G401.6 (cell line): ENCODE measurements around the gene MRPS12.

Experiments
- FAIRE-seq: peaks from 2 replicates; lab custom pipeline; 2012; peaks lifted over from hg19 to GRCh38; lab: Jason Lieb, UNC

MRPS12 gene

DNA sequence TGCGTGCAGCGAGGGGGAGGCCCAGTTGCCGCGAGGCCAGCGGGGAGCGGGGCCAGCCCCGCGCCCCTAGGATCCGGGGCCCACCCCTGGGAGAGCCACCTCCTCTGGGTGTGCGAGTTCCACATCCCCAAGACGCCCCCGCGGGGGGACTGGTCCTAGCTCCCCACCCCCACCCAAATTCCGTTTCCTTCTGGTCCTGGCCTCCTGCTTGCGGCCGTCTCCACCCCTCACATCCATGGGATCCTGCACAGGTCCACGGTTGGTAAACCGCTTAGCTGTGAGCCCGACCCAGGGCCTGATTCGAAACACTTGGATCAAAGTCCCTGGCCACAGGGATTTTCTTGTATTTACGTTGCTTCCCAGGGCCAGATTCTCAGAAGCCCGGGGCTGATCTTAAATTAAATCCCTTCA is 45.1 kb downstream of the MRPS12 start:
- peak; percentile 60 for FAIRE-seq

DNA sequence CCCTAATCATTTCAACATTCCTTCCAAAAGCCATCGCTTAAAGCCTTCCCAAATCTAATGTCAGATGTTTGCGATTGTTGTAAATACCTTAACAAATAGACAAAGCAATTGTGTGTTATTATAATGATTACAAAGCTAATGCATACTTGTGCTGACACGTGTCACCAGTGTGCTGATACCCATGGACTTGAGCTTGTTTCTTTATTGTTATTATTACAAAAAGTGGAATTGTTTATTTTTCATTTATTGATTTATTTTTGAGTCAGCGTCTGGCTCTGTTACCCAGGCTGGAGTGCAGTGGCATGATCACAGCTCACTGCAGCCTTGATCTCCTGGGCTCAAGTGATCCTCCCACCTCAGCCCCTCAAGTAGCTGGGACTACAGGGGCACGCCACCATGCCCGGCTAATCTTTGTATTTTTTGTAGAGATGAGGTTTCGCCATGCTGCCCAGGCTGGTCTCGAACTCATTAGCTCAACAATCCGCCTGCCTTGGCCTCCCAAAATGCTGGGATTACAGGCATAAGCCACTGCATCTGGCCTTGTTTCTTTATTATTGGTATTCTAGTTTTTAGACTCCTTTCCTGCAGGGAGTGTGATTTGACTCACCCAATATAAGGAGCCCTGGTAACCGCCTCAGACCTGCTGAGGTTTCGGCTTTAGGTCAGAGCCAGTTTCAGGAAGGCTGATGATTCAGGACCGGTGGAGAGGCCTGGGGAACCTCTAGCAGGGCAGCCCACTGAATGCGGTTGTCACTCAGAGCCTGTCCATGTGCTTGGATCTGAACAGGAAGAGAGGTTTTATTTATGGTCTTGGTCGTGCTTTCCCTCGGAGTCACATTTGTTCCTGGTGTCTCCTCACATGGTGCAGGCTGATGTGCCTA is 46.9 kb downstream of the MRPS12 start:
- no peak for FAIRE-seq

DNA sequence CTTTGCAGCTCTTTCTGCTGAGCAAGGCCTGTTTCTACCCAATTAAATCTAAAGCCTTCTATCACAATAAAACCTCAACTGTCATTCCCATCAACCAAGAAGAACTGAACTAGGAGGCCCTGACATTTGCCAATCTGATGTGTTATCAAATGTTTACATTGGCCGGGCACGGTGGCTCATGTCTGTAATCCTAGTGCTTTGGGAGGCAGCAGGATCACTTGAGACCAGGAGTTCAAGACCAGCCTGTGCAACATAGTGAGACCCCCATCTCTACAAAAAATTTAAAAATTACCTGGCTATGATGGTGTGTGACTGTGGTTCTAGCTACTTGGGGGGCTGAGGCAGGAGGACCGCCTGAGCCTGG is 47.6 kb downstream of the MRPS12 start:
- no peak for FAIRE-seq

DNA sequence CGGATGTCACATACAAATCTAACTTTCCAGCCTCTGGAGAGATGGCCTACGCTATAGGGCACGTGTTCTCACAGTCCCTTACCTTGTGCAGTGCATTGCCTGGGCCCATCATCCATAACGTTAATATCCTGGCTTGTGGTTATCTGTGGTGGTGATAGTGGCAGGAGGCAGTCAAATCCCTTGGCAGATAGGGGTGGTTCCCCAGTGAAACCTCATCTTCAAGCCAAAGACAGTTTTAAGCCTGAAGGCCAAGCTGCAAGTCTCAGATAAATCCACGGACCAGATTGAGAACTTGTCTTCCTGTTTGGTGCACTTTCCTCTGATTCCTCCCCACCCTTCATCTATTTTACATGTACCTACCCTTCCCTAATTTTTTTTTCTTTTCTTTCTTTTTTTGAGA is 49.1 kb downstream of the MRPS12 start:
- FAIRE-seq, result no peak

DNA sequence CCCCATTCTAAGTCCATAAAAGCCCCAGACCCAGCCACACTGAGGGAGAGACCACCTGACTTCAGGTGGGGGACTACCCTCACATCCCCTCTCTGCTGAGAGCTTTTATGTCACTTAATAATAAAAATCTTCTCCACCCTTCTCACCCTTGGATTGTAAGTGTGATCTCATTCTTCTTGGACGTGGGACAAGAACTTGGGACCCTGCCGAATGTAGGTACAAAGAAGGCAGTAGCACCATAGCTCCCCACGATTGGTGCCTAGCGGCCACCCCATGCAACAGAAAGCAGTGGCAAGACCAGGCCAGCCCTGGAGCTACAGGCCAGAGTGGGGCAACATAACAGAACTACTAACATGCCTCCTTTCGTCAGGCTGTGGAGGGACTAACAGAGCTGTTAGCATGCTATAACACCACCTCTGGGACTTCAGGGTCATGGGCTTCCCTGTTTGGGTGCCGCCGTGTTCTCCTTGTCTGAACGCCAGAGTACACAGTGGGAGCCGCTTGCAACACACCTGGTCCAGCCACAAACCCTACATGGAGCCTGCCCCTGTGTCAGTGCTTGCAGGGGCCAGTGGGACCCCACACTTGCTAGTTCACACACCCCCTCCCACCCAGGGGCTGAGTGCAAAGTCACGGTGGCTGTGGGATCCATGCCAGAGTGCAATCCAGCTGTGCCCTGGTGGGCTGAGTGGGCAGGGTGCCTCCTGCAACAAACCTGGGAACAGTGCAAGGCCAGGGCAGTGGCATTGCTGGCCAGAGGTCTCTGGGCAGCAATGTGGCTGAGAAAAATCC is 50.0 kb downstream of the MRPS12 start:
- FAIRE-seq, result no peak
